Karpas-422 (cell line): ENCODE measurements around the gene PIGC. TPM values are rescaled to one million over a fixed set of nuclear protein-coding genes. Genes with fewer than 3 reads are reported as not detected.

Experiments
- DNase-seq: peaks from one replicate; pipeline ENCODE4 v3.0.0-alpha.2; 2015
- H2AFZ ChIP-seq: fragments of 200-600 bp; sonication (generic); 2 replicates; pipeline ENCODE4 v1.6.1; 2014; ENCODE audit warnings: antibody characterized with exemption, low read length, mixed read lengths
- H3K27ac ChIP-seq: fragments of 200-600 bp; sonication (generic); 2 replicates; pipeline ENCODE4 v1.5.1; 2014; ENCODE audit warnings: mild to moderate bottlenecking, low read length, moderate library complexity
- H3K27me3 ChIP-seq: fragments of 200-600 bp; sonication (generic); 2 replicates; pipeline ENCODE4 v1.6.1; 2014; ENCODE audit warnings: low read length, mixed read lengths
- H3K36me3 ChIP-seq: fragments of 200-600 bp; sonication (generic); 2 replicates; pipeline ENCODE4 v1.6.1; 2014; ENCODE audit warnings: low read length, mixed read lengths; ENCODE audit not compliant: insufficient read depth
- H3K4me1 ChIP-seq: fragments of 200-600 bp; sonication (generic); 2 replicates; pipeline ENCODE4 v1.6.1; 2014; ENCODE audit warnings: mild to moderate bottlenecking, low read length, mixed read lengths
- H3K4me2 ChIP-seq: fragments of 200-600 bp; sonication (generic); 2 replicates; pipeline ENCODE4 v1.6.1; 2014; ENCODE audit warnings: low read length, low read depth, mild to moderate bottlenecking; ENCODE audit not compliant: poor library complexity, severe bottlenecking
- H3K4me3 ChIP-seq: fragments of 200-600 bp; sonication (generic); 2 replicates; pipeline ENCODE4 v1.5.1; 2014; ENCODE audit warnings: mild to moderate bottlenecking, antibody characterized with exemption, low read length, mixed read lengths
- H3K79me2 ChIP-seq: fragments of 200-600 bp; sonication (generic); 2 replicates; pipeline ENCODE4 v1.6.1; 2014; ENCODE audit warnings: mild to moderate bottlenecking, low read length, mixed read lengths
- H3K9ac ChIP-seq: fragments of 200-600 bp; sonication (generic); 2 replicates; pipeline ENCODE4 v1.6.0; 2014; ENCODE audit warnings: low read length
- H3K9me2 ChIP-seq: fragments of 200-600 bp; sonication (generic), shearing (Covaris generic); replicated peaks from 2 replicates; pipeline ENCODE4 v1.6.0; 2014; ENCODE audit warnings: mild to moderate bottlenecking, low read length, moderate library complexity; ENCODE audit not compliant: insufficient read depth
- H3K9me3 ChIP-seq: fragments of 300-700, 200-600 bp; sonication (generic); 2 replicates; pipeline ENCODE4 v1.6.1; 2014; ENCODE audit warnings: low read length, mixed read lengths
- H4K20me1 ChIP-seq: fragments of 200-600 bp; sonication (generic); 2 replicates; pipeline ENCODE4 v1.6.1; 2014; ENCODE audit warnings: mild to moderate bottlenecking, antibody characterized with exemption, low read length, low read depth; ENCODE audit not compliant: insufficient read depth
- total RNA-seq: library from RNA; depleted of rRNA; stranded (reverse); fragments of >200 nt; shearing (Covaris generic); gene quantifications from 2 replicates; pipeline ENCODE4 v1.2.3, GENCODE V29; 2014; ENCODE audit warnings: low replicate concordance

PIGC gene
- total RNA-seq, 1 experiment from 2014 or later: 24.7 TPM

- no peak overlapping the region for H3K4me3 ChIP-seq
- H3K4me2 ChIP-seq: no peak overlapping the region
- no peak for DNase-seq
- no peaks in the 10 kb centered on the region for H3K36me3 ChIP-seq
- no peaks in the 10 kb centered on the region for H3K9me2 ChIP-seq
- H3K4me1 ChIP-seq: no peaks in the 10 kb centered on the region
- no peak overlapping the region for H3K9ac ChIP-seq
- peaks cover 2% of the 10 kb centered on the region; the same call in 1 of the 2 replicates for H3K27me3 ChIP-seq
- no peaks in the 10 kb centered on the region for H3K9me3 ChIP-seq
- no peak overlapping the region for H2AFZ ChIP-seq
- H3K27ac ChIP-seq: no peak overlapping the region
- H3K79me2 ChIP-seq: no peaks in the 10 kb centered on the region
- no peaks in the 10 kb centered on the region for H4K20me1 ChIP-seq
Observed at GRCh38 chr1:172473302-172473701, 29.4 kb upstream of the PIGC start.

GRCh38 chr1:172472495-172472894 lies 28.6 kb upstream of the PIGC start:
- Histone ChIP-seq H2AFZ (no peak overlapping the region), H4K20me1 (no peaks in the 10 kb centered on the region), H3K9ac (no peak overlapping the region), H3K9me3 (no peaks in the 10 kb centered on the region), H3K9me2 (no peaks in the 10 kb centered on the region), H3K79me2 (no peaks in the 10 kb centered on the region), H3K4me3 (no peak overlapping the region), H3K27ac (no peak overlapping the region), H3K4me2 (no peak overlapping the region), H3K27me3 (peaks cover 2% of the 10 kb centered on the region; the same call in 1 of the 2 replicates), H3K4me1 (no peaks in the 10 kb centered on the region), H3K36me3 (no peaks in the 10 kb centered on the region)
- no peak for DNase-seq

DNA sequence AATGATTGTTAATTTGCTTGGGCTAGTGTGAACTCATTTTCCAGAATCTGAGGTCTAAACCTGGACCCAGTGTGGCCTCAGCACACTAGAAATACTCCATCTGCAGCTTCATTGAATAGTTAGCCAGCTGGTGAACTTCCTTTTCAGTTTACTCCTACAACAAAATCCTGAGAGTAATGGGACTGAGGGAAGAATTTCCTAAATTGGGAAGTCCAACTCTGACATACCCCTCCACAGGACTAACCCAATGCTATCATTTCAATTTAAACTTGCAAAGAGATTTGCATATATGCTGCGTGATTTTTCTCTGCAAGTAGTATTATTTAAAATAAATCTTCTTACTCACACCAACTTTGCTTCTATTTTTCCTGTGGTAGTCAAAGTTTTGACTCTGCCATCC lies 27.8 kb upstream of the PIGC start:
- Histone ChIP-seq H3K9ac (no peak overlapping the region), H3K36me3 (no peaks in the 10 kb centered on the region), H3K79me2 (no peaks in the 10 kb centered on the region), H4K20me1 (no peaks in the 10 kb centered on the region), H2AFZ (no peak overlapping the region), H3K4me3 (no peak overlapping the region), H3K9me2 (no peaks in the 10 kb centered on the region), H3K27me3 (peaks cover 2% of the 10 kb centered on the region; the same call in 1 of the 2 replicates), H3K27ac (no peak overlapping the region), H3K9me3 (no peaks in the 10 kb centered on the region), H3K4me2 (no peak overlapping the region), H3K4me1 (no peaks in the 10 kb centered on the region)
- DNase-seq: no peak

DNA sequence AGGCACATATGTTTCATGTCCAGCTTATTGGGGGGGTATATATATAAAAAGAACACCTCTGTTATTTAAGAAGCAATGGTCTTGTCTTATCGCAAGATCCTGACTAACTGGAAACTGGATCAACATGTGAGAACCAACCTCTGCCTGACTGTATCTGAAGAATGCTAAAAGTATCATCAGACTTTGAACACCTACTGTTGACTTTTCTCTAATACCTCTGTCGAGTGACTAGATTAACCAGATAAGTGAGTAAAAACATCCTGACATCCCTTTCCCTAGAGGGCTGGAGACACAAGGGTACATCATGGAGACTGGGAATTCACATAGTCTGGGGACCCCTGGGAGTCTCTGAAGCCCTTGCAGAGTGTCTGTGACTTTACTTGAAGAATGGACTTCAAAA lies 26.3 kb upstream of the PIGC start:
- DNase-seq: no peak
- Histone ChIP-seq H3K9ac (no peak overlapping the region), H3K9me3 (no peaks in the 10 kb centered on the region), H3K4me1 (no peaks in the 10 kb centered on the region), H3K27ac (no peak overlapping the region), H3K27me3 (peaks cover 2% of the 10 kb centered on the region; the same call in 1 of the 2 replicates), H3K36me3 (no peaks in the 10 kb centered on the region), H3K4me2 (no peak overlapping the region), H3K79me2 (no peaks in the 10 kb centered on the region), H3K4me3 (no peak overlapping the region), H3K9me2 (no peaks in the 10 kb centered on the region), H4K20me1 (no peaks in the 10 kb centered on the region), H2AFZ (no peak overlapping the region)

- H4K20me1 ChIP-seq: no peaks in the 10 kb centered on the region
- H3K36me3 ChIP-seq: no peaks in the 10 kb centered on the region
- no peak overlapping the region for H3K27ac ChIP-seq
- no peak for DNase-seq
- no peaks in the 10 kb centered on the region for H3K4me1 ChIP-seq
- no peak overlapping the region for H3K4me2 ChIP-seq
- no peaks in the 10 kb centered on the region for H3K9me3 ChIP-seq
- no peak overlapping the region for H3K4me3 ChIP-seq
- H3K9ac ChIP-seq: no peak overlapping the region
- no peaks in the 10 kb centered on the region for H3K9me2 ChIP-seq
- H3K79me2 ChIP-seq: no peaks in the 10 kb centered on the region
- no peak overlapping the region for H2AFZ ChIP-seq
- H3K27me3 ChIP-seq: peaks cover 2% of the 10 kb centered on the region; the same call in 1 of the 2 replicates
Observed at GRCh38 chr1:172469717-172470116, 25.8 kb upstream of the PIGC start.

- Histone ChIP-seq H3K79me2 (no peaks in the 10 kb centered on the region), H3K9ac (no peak overlapping the region), H3K4me1 (no peaks in the 10 kb centered on the region), H2AFZ (no peak overlapping the region), H4K20me1 (no peaks in the 10 kb centered on the region), H3K9me3 (no peaks in the 10 kb centered on the region), H3K36me3 (no peaks in the 10 kb centered on the region), H3K9me2 (no peaks in the 10 kb centered on the region), H3K4me2 (no peak overlapping the region), H3K27ac (no peak overlapping the region), H3K27me3 (peaks cover under 1% of the 10 kb centered on the region; the same call in 1 of the 2 replicates), H3K4me3 (no peak overlapping the region)
- DNase-seq: no peak
Observed at GRCh38 chr1:172468296-172468695, 24.4 kb upstream of the PIGC start.

DNA sequence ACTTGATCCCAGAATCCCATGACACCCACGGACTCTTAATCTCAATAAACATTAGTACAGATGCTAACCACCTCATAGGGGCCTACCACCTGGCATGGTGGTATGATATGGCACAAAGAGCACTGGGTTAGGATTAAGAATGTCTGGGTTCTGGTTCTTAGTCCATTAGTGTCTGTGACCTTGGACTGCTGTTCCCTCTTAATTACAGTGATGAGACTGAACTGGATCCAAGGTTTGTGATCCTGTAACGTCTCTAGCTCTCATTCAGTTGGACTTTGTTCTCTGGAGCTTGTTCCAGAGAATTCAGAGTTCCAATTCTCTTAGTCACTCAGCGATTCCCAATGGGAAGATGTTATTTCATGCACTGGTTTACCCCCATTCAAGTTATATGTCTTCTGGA lies 23.6 kb upstream of the PIGC start:
- no peaks in the 10 kb centered on the region for H3K27me3 ChIP-seq
- H2AFZ ChIP-seq: no peak overlapping the region
- H4K20me1 ChIP-seq: no peaks in the 10 kb centered on the region
- H3K9ac ChIP-seq: no peak overlapping the region
- H3K9me3 ChIP-seq: no peaks in the 10 kb centered on the region
- no peaks in the 10 kb centered on the region for H3K4me1 ChIP-seq
- H3K4me2 ChIP-seq: no peak overlapping the region
- H3K79me2 ChIP-seq: no peaks in the 10 kb centered on the region
- no peaks in the 10 kb centered on the region for H3K36me3 ChIP-seq
- H3K4me3 ChIP-seq: no peak overlapping the region
- no peak overlapping the region for H3K27ac ChIP-seq
- H3K9me2 ChIP-seq: no peaks in the 10 kb centered on the region
- DNase-seq: no peak

DNA sequence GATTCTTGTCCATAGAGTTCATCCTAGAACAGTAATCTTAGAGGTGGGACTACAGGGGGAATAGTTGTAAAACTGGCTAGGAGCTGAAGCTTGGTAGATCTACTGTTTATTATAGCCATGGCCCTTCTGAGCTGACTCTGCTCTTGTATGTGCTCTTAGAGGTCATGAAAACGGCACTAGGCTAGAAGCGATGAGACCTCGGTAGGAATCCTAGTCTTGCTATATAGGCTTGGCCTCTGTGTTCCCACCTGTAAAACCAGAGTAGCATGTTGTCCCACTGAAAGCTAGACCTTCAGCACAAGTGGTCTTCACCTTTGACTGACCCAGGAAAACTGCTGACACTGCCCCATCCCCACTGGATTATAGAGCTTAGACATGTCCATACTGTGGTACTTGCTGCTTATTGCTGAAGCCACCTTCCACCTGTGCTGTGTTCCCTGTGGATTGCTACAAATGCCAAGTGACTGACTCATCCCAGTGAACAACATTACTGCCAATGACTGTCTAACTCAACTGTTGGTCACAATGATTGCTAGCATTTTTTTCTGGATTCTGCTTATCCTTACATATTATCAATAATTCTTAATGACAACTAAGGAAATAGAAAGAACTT lies 23.0 kb upstream of the PIGC start:
- H3K4me2 ChIP-seq: no peak overlapping the region
- H3K9me2 ChIP-seq: no peaks in the 10 kb centered on the region
- no peak for DNase-seq
- no peaks in the 10 kb centered on the region for H3K4me1 ChIP-seq
- H4K20me1 ChIP-seq: no peaks in the 10 kb centered on the region
- H3K27me3 ChIP-seq: no peaks in the 10 kb centered on the region
- H3K36me3 ChIP-seq: no peaks in the 10 kb centered on the region
- H3K27ac ChIP-seq: no peak overlapping the region
- no peak overlapping the region for H3K9ac ChIP-seq
- no peak overlapping the region for H3K4me3 ChIP-seq
- H3K9me3 ChIP-seq: no peaks in the 10 kb centered on the region
- H2AFZ ChIP-seq: no peak overlapping the region
- no peaks in the 10 kb centered on the region for H3K79me2 ChIP-seq
